Neural crest cell (in vitro differentiated cells): Measurements from ENCODE around the gene EXPH5. TPM values are rescaled to one million over a fixed set of nuclear protein-coding genes. Genes with fewer than 3 reads are reported as not detected.
A peak's percentile ranks its signal among the peaks of the same experiment; 100 is the strongest.

Experiments
- DNase-seq: peaks from one replicate; pipeline ENCODE4 v3.0.0; 2021; ENCODE audit warnings: low read depth, mixed read lengths, low spot score
- H3K27ac Mint-ChIP-seq: one replicate; pipeline ENCODE4 v1.8.0; 2021; ENCODE audit warnings: mild to moderate bottlenecking, mixed read lengths; ENCODE audit not compliant: unreplicated experiment
- H3K27me3 Mint-ChIP-seq: 2 replicates; pipeline ENCODE4 v1.8.0; 2021; ENCODE audit warnings: low read depth, mild to moderate bottlenecking, mixed read lengths
- H3K36me3 Mint-ChIP-seq: 2 replicates; pipeline ENCODE4 v1.8.0; 2021; ENCODE audit warnings: low read depth, mild to moderate bottlenecking, mixed read lengths
- H3K4me1 Mint-ChIP-seq: 2 replicates; pipeline ENCODE4 v1.8.0; 2021; ENCODE audit warnings: mixed read lengths
- H3K4me3 Mint-ChIP-seq: one replicate; pipeline ENCODE4 v1.8.0; 2021; ENCODE audit warnings: mild to moderate bottlenecking, mixed read lengths
- H3K9me3 Mint-ChIP-seq: 2 replicates; pipeline ENCODE4 v1.8.0; 2021; ENCODE audit warnings: mixed read lengths
- total RNA-seq: library from RNA; stranded (reverse); gene quantifications from 2 replicates; pipeline ENCODE4 v1.2.1, GENCODE V29; 2021
- TF ChIP-seq, protein P1 (sequence below): fragments of 200-600 bp; sonication (generic); conservative IDR thresholded peaks from 2 replicates; pipeline ENCODE4 v1.5.0; 2021; ENCODE audit warnings: antibody characterized with exemption, mild to moderate bottlenecking

Gene EXPH5
- total RNA-seq, 1 donor from 2014 or later: 0.68 TPM

DNA sequence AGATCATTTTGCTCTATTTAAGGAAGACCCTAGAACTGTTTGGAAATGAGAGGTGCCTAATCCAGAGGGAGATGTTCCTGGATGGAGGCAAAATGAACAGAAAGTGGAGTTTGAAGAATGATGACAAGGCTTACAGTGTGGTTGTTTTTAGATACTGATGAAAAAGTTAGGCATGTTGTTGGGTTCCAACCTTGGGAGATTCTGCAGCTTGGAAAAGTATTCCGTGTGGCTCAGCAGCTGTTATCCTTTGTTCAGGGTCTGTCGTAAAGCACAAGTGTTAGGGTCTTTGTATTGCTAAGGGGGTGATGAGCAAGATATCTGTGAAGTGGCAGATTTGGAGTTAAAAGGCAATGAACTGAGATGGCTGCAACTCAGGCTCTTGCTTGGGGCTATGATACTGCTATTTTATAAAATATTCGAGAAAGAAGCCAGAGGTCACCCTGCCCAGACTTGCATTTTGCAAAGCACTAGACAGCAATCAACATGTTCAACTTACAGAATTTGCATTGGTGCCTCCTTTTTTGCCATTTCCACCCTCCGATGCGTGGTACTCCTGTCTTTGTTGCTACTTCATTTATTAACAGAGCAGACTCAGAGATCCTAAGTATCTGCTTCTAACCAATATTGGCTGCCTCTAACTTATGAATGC, 50.1 kb downstream of the EXPH5 start:
- H3K4me3 Mint-ChIP-seq: no peak overlapping the region
- no peaks in the 10 kb centered on the region for H3K36me3 Mint-ChIP-seq
- H3K27ac Mint-ChIP-seq: peak overlapping the region; percentile 29
- no peak for DNase-seq
- no peaks in the 10 kb centered on the region for H3K27me3 Mint-ChIP-seq
- H3K9me3 Mint-ChIP-seq: no peaks in the 10 kb centered on the region
- TF ChIP-seq, protein P1, sequence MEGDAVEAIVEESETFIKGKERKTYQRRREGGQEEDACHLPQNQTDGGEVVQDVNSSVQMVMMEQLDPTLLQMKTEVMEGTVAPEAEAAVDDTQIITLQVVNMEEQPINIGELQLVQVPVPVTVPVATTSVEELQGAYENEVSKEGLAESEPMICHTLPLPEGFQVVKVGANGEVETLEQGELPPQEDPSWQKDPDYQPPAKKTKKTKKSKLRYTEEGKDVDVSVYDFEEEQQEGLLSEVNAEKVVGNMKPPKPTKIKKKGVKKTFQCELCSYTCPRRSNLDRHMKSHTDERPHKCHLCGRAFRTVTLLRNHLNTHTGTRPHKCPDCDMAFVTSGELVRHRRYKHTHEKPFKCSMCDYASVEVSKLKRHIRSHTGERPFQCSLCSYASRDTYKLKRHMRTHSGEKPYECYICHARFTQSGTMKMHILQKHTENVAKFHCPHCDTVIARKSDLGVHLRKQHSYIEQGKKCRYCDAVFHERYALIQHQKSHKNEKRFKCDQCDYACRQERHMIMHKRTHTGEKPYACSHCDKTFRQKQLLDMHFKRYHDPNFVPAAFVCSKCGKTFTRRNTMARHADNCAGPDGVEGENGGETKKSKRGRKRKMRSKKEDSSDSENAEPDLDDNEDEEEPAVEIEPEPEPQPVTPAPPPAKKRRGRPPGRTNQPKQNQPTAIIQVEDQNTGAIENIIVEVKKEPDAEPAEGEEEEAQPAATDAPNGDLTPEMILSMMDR: no peak
- peaks cover 18% of the 10 kb centered on the region for H3K4me1 Mint-ChIP-seq

DNA sequence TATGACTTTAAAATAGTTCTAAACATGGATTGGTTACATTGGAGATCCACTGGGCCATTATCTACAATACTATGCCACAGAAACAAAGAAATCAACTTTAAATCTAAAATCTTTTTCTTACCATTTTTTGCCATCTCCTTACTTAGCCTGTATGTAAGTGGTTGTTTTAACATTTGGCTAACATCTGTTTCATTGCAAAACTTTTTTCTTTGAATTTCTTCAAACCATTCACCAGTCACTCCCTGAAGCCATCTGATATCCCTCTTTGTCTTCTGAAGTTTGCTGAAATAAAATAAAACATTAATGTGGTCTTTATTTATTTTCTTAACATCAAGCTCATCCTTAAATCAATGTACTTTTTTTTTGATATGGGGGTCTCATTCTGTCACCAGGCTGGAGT, 52.0 kb downstream of the EXPH5 start:
- H3K27me3 Mint-ChIP-seq: no peaks in the 10 kb centered on the region
- no peak for DNase-seq
- no peaks in the 10 kb centered on the region for H3K9me3 Mint-ChIP-seq
- peaks cover 27% of the 10 kb centered on the region for H3K4me1 Mint-ChIP-seq
- no peaks in the 10 kb centered on the region for H3K36me3 Mint-ChIP-seq
- H3K4me3 Mint-ChIP-seq: no peak overlapping the region
- no peak overlapping the region for H3K27ac Mint-ChIP-seq
- TF ChIP-seq, protein P1: no peak

DNA sequence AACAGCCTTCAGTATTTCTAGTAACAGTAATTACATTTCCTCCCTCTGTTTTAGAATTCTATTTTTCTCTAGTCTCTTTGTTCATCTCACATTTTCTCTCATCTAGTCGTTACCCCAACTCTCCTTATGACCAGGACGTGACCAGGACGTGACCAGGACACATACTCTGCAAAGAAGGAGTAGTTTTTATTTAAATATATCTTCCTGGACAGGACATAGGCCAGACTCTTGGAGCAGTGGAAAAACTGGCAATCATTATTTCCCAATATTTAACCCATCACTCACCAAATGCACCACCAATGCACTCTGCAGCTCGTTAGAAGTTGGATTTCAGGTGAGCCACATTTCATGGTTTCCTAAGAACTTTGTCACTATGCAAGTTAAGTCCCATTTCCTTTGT, 55.1 kb downstream of the EXPH5 start:
- Mint-ChIP-seq H3K9me3 (no peaks in the 10 kb centered on the region), H3K27me3 (no peaks in the 10 kb centered on the region), H3K4me1 (peaks cover 19% of the 10 kb centered on the region), H3K36me3 (no peaks in the 10 kb centered on the region), H3K27ac (no peak overlapping the region), H3K4me3 (no peak overlapping the region)
- TF ChIP-seq, protein P1: no peak
- no peak for DNase-seq

DNA sequence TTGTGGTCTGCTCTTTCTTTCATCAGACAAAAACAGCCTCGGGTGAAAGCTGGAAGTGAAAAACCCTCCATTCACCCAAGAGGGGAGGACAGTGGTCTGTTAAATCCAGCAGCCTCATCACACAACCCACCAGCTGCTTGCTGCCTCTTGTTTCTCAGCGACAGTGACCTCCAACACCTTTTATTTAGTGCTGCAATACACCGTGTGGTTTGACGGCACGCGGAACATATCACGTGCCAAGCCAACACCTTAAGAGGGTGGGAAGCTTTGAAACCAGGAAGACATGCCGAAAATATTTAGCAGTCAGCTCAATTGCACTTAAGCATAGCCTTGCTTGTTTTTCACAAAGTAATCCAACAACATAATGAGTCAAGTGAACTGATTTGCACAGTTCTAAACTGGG, 55.5 kb downstream of the EXPH5 start:
- no peaks in the 10 kb centered on the region for H3K27me3 Mint-ChIP-seq
- TF ChIP-seq, protein P1: no peak
- DNase-seq: no peak
- no peak overlapping the region for H3K27ac Mint-ChIP-seq
- peaks cover 15% of the 10 kb centered on the region for H3K4me1 Mint-ChIP-seq
- no peaks in the 10 kb centered on the region for H3K9me3 Mint-ChIP-seq
- H3K36me3 Mint-ChIP-seq: no peaks in the 10 kb centered on the region
- no peak overlapping the region for H3K4me3 Mint-ChIP-seq

DNA sequence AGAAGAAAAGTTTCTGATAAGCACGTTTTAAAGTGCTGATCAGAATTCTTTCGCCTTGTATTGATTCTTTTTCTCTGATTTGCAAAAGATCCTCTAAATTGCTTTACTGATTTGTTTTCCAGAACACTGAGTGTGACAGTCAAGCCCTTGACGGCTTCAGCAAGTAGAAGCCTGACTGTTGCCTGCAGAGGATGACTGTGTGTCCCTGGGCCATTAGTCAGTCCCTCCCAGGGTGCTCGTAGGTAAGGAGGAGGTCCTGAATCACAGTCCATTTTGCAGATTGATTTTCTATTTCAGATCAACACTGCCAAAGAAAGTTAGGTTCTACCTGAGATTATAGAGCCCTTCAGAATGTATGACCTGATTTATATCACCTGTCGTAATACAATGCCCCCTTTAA, 56.8 kb downstream of the EXPH5 start:
- no peak for DNase-seq
- TF ChIP-seq, protein P1: no peak
- no peaks in the 10 kb centered on the region for H3K9me3 Mint-ChIP-seq
- H3K27me3 Mint-ChIP-seq: no peaks in the 10 kb centered on the region
- H3K4me3 Mint-ChIP-seq: no peak overlapping the region
- H3K4me1 Mint-ChIP-seq: peaks cover 15% of the 10 kb centered on the region
- H3K27ac Mint-ChIP-seq: no peak overlapping the region
- H3K36me3 Mint-ChIP-seq: no peaks in the 10 kb centered on the region
